Raji (cell line): ENCODE data around the gene SSUH2.

Experiments
- POLR2A ChIP-seq: IDR thresholded peaks from 2 replicates; pipeline ENCODE4 v1.6.1; 2011; ENCODE audit warnings: low read depth, low read length, control low read depth; ENCODE audit not compliant: insufficient read depth

Gene SSUH2

GRCh38 chr3:8578282-8578681 is 66.3 kb downstream of the SSUH2 start:
- no peak for TF ChIP-seq POLR2A

- TF ChIP-seq POLR2A: no peak
Measured at GRCh38 chr3:8576841-8577571, 67.6 kb downstream of the SSUH2 start.

DNA sequence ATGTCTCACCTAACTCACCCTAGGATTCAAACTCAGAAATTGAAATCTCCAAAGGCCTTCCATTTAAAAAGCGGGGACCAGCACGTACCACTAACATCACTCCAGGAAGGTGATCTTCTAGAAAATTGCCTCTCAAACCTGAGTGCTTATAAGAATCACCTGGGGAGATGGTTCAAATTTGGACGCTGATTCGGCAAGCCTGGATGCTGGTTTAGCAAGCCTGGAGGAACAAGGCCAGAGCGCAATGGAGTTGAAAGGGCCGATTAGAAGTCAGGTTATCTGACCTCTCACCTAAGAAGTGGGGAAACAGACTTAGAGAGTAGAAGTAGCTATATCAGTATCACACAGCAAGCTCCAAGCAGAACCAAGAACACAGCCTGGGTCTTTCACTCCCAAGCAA is 68.2 kb downstream of the SSUH2 start:
- no peak for TF ChIP-seq POLR2A

GRCh38 chr3:8575364-8576104 is 69.1 kb downstream of the SSUH2 start:
- no peak for TF ChIP-seq POLR2A

- no peak for TF ChIP-seq POLR2A
Measured at GRCh38 chr3:8574670-8575322, 69.8 kb downstream of the SSUH2 start.

DNA sequence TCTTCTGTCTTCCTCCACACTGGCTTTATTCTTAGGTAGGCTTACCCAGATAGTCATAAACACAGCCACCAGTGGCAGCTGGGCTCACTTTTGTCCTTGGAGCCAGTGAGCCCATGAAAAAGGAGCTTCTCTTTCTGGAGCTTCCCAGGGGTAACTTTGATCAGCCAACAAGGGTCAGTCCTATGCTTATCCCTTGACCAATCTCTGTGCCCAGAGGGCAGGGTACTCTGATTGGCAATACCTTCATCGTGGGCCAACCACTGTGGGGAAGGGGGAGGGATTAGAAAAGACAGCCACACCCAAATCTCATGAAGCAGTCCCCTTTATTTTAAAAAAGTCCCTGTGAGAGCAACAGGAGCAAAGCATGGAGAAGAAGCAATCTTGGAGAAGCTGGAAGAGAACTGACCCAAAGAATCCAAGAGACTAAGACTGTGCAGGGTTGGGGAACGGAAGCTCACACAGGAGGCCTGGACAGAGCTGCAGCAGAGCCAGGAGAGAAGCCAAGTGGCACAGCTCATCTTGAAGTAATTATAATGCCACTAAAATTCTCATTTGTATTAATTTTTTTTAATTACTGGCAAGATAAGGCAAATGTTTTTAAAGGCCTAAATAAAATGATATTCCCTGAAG is 70.4 kb downstream of the SSUH2 start:
- TF ChIP-seq POLR2A: no peak

- TF ChIP-seq POLR2A: no peak
Measured at GRCh38 chr3:8573342-8573926, 71.2 kb downstream of the SSUH2 start.

DNA sequence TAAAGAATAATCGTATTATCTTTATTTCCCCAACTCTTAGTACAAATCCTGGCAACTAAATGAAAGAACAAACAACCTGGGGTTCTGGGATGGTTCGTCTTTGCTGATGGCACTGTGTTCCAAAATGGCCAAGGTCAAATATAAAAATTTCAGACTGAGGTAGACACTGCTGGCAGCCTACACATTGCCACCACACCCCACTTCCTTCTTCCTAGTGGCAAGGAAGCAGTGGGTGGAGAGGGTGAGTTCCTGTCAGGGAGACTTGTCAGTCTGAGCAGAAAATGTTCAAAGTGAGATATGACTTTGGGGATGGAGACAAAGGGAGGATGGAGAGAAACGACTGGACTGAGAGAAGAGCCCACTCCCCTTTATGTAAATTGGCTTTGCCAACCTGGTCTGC is 73.3 kb downstream of the SSUH2 start:
- no peak for TF ChIP-seq POLR2A
